BE2C (cell line): ENCODE measurements around the gene FGF14.
"Not testable (repeated sequence)": the region's sequence is repeated elsewhere in the genome, so short reads cannot be mapped to it uniquely, and the experiment has no call there.

Source experiments
- DNase-seq: peaks from one replicate; pipeline ENCODE4 v3.0.0-alpha.2; 2020
- H3K27me3 ChIP-seq: fragments of 250-450 bp; sonication (Bioruptor Pico); 2 replicates; pipeline ENCODE4 v1.5.1; 2020; ENCODE audit warnings: mild to moderate bottlenecking
- H3K36me3 ChIP-seq: fragments of 250-450 bp; sonication (Bioruptor Pico); 2 replicates; pipeline ENCODE4 v1.5.1; 2020; ENCODE audit warnings: mild to moderate bottlenecking
- H3K4me1 ChIP-seq: fragments of 250-450 bp; sonication (Bioruptor Pico); 2 replicates; pipeline ENCODE4 v1.5.1; 2020
- H3K4me3 ChIP-seq: 2 replicates; pipeline ENCODE4 v1.5.1; 2011; ENCODE audit warnings: low read depth, low read length
- H3K9me3 ChIP-seq: fragments of 250-450 bp; sonication (Bioruptor Pico); 2 replicates; pipeline ENCODE4 v1.5.1; 2020
- TF ChIP-seq, protein P1 (sequence below): IDR thresholded peaks from 2 replicates; pipeline ENCODE4 v1.5.1; 2012; ENCODE audit warnings: mild to moderate bottlenecking, low read depth, low read length

FGF14 gene

DNA sequence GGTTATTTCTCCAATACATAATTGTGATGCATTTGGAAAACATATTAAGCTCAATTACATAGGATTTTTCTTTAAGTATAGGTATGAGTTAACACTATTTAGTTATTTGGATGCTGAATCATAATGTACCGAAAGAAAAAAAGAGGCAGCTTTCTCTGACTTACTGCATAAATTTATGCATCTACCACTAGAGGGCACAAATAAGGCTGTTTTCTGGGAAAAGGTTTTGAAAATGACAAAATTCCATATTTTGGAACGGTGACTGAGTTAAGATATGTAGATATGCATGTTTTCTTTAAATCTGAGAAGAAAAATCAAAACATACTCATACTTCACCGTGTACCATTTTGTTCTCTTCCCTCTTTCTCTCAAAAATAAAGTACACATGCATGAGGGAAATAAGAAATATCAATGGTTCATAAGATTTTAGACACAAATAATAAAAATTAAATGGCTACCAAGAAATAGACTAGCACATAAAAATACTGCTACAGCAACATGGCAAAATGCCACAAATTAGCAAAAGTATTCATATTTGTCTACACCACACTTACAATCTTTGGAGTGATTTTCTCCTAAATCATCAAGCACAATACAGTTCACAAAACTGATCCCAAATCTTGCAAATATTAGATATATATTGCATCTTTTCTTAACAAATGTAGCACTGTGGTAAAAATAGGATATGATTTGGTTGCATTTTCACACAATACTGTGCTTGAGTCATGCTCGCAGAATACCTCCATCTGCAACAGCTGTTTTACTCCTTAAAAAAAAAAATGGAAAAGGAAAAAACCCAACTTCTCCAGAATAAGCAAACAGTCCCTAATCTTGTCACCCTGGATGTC, 260.0 kb downstream of the FGF14 start:
- Histone ChIP-seq H3K4me3 (no peak overlapping the region), H3K4me1 (peaks cover 58% of the 10 kb centered on the region), H3K9me3 (no peaks in the 10 kb centered on the region; the same call in 1 of the 2 replicates), H3K36me3 (no peaks in the 10 kb centered on the region; the same call in 1 of the 2 replicates), H3K27me3 (no peaks in the 10 kb centered on the region)
- no peak for DNase-seq
- TF ChIP-seq, protein P1, sequence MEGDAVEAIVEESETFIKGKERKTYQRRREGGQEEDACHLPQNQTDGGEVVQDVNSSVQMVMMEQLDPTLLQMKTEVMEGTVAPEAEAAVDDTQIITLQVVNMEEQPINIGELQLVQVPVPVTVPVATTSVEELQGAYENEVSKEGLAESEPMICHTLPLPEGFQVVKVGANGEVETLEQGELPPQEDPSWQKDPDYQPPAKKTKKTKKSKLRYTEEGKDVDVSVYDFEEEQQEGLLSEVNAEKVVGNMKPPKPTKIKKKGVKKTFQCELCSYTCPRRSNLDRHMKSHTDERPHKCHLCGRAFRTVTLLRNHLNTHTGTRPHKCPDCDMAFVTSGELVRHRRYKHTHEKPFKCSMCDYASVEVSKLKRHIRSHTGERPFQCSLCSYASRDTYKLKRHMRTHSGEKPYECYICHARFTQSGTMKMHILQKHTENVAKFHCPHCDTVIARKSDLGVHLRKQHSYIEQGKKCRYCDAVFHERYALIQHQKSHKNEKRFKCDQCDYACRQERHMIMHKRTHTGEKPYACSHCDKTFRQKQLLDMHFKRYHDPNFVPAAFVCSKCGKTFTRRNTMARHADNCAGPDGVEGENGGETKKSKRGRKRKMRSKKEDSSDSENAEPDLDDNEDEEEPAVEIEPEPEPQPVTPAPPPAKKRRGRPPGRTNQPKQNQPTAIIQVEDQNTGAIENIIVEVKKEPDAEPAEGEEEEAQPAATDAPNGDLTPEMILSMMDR = peak; percentile 84

- H3K4me3 ChIP-seq = no peak overlapping the region
- H3K36me3 ChIP-seq = no peaks in the 10 kb centered on the region; the same call in 1 of the 2 replicates
- TF ChIP-seq, protein P1 = no peak
- H3K9me3 ChIP-seq = no peaks in the 10 kb centered on the region; the same call in 1 of the 2 replicates
- H3K4me1 ChIP-seq = peaks cover 43% of the 10 kb centered on the region
- H3K27me3 ChIP-seq = no peaks in the 10 kb centered on the region
- DNase-seq = no peak
Observed at GRCh38 chr13:102139626-102140025, 262.2 kb downstream of the FGF14 start.

DNA sequence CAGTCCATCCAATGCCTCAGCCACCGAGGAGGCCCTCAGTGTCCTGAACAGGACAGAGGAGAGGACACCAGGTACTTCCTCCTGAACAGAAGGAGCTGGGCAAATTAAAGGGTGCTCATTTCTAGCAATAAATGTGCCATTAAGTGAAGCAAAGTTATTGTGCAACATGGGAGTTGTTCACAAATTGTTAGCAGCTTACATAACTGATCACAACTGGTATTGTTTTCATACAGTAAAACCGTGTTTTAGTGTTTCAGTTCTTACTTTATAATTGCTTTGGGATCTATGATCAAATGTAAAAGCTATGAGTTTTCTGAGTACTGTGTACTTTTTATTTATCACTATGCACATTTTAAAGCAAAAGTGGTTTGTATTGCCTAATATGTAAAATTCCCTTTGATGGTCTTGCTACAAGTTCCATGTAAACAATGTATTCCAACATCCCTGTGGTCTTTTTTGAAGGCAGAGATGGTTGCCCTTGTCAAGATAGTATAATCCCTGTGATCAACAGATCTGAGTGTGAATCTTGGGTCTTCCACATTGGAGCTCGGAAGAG, 263.1 kb downstream of the FGF14 start:
- DNase-seq = no peak
- Histone ChIP-seq H3K27me3 (no peaks in the 10 kb centered on the region), H3K36me3 (no peaks in the 10 kb centered on the region; the same call in 1 of the 2 replicates), H3K4me3 (no peak overlapping the region), H3K9me3 (no peaks in the 10 kb centered on the region; the same call in 1 of the 2 replicates), H3K4me1 (peaks cover 36% of the 10 kb centered on the region)
- TF ChIP-seq, protein P1 = no peak

- not testable (repeated sequence) for H3K27me3 ChIP-seq, H3K36me3 ChIP-seq, DNase-seq, H3K4me3 ChIP-seq, H3K9me3 ChIP-seq
- H3K4me1 ChIP-seq = peaks cover 32% of the 10 kb centered on the region
Observed at GRCh38 chr13:102137904-102138303, 263.9 kb downstream of the FGF14 start.

GRCh38 chr13:102136735-102137296, 265.0 kb downstream of the FGF14 start:
- H3K4me3 ChIP-seq = no peak overlapping the region
- H3K9me3 ChIP-seq = no peaks in the 10 kb centered on the region; the same call in 1 of the 2 replicates
- no peak for DNase-seq
- H3K36me3 ChIP-seq = no peaks in the 10 kb centered on the region; the same call in 1 of the 2 replicates
- H3K27me3 ChIP-seq = no peaks in the 10 kb centered on the region
- TF ChIP-seq, protein P1 = no peak
- H3K4me1 ChIP-seq = peaks cover 29% of the 10 kb centered on the region

GRCh38 chr13:102132777-102133295, 269.0 kb downstream of the FGF14 start:
- peaks cover 14% of the 10 kb centered on the region for H3K4me1 ChIP-seq
- TF ChIP-seq, protein P1 = no peak
- no peaks in the 10 kb centered on the region for H3K9me3 ChIP-seq
- peak; percentile 26 for DNase-seq
- H3K4me3 ChIP-seq = no peak overlapping the region
- H3K36me3 ChIP-seq = no peaks in the 10 kb centered on the region; the same call in 1 of the 2 replicates
- no peaks in the 10 kb centered on the region for H3K27me3 ChIP-seq
